Testis (tissue), 2 donors: Measurements from ENCODE around the gene ITM2C.

Experiments
- CTCF ChIP-seq, 3 experiments: fragments of 450-650 bp in 2 of 3; fragments of 200-600 bp in 1 of 3; sonication (generic) in 1 of 3; IDR thresholded peaks; one replicate each; pipeline ENCODE4 v1.5.1; 2016 to 2019; ENCODE audit warnings: antibody characterized with exemption in 3 of 3, mild to moderate bottlenecking in 2 of 3, moderate library complexity in 1 of 3
- POLR2A ChIP-seq: fragments of 450-650 bp; IDR thresholded peaks from one replicate; pipeline ENCODE4 v1.6.1; 2017; ENCODE audit warnings: antibody characterized with exemption, mild to moderate bottlenecking, moderate library complexity

GRCh38 chr2:230821261-230821990, 43.3 kb upstream of the ITM2C start:
- TF ChIP-seq POLR2A: no peak
- no peak for TF ChIP-seq CTCF (IDR thresholded peaks at IDR 0.05)
